Erythroblast (primary cell): ENCODE data around the gene ENTREP3.
"Not testable (repeated sequence)": the region's sequence is repeated elsewhere in the genome, so short reads cannot be mapped to it uniquely, and the experiment has no call there.

ENCODE experiments used
- GATA1 ChIP-seq: IDR thresholded peaks from 2 replicates; pipeline ENCODE4 v1.6.1; 2011; ENCODE audit warnings: low read depth, mild to moderate bottlenecking, control low read depth, low read length, moderate library complexity
- POLR2A ChIP-seq: IDR thresholded peaks from 2 replicates; pipeline ENCODE4 v1.6.1; 2011; ENCODE audit warnings: mild to moderate bottlenecking, low read length

- TF ChIP-seq POLR2A, GATA1: not testable (repeated sequence)
Observed at GRCh38 chr1:155232001-155232978, 23.0 kb downstream of the ENTREP3 start.
